H1 (cell line): ENCODE results near the gene GFM1. TPM values are rescaled to one million over a fixed set of nuclear protein-coding genes. Genes with fewer than 3 reads are reported as not detected.

Experiments used
- CTCF ChIA-PET: fragments of 300-600 bp; sonication (Branson Sonifier 250); formaldehyde crosslinking; loops from one replicate; lab custom pipeline; 2021; ENCODE audit not compliant: partially characterized antibody; lab: Charles Lee
- POLR2A ChIA-PET: fragments of 300-600 bp; sonication (Branson Sonifier 250); formaldehyde crosslinking; loops from one replicate; lab custom pipeline; 2021; ENCODE audit warnings: inconsistent platforms; ENCODE audit not compliant: partially characterized antibody; lab: Charles Lee
- DNase-seq, 2 experiments: peaks; one replicate each; pipeline versions ENCODE4 v3.0.0 to v3.0.0-alpha.2; 2010 to 2022; ENCODE audit warnings: low spot score in 2 of 2, low read depth in 1 of 2, mixed read lengths in 1 of 2
- FAIRE-seq: peaks from 2 replicates; lab custom pipeline; 2011; peaks lifted over from hg19 to GRCh38; lab: Jason Lieb, UNC
- H2AFZ ChIP-seq: 2 replicates; pipeline ENCODE4 v1.8.1; 2012; ENCODE audit warnings: low read length, inconsistent platforms
- H2AK5ac ChIP-seq: 2 replicates; pipeline ENCODE4 v1.6.1; 2013; ENCODE audit warnings: low read depth, low read length
- H2BK120ac ChIP-seq: replicated peaks from 2 replicates; pipeline ENCODE3; 2013; ENCODE audit warnings: low read depth, low read length, inconsistent platforms
- H2BK12ac ChIP-seq: 2 replicates; pipeline ENCODE4 v1.6.1; 2013; ENCODE audit warnings: low read depth, low read length
- H2BK15ac ChIP-seq: 2 replicates; pipeline ENCODE4 v1.6.1; 2013; ENCODE audit warnings: low read length
- H2BK20ac ChIP-seq: 2 replicates; pipeline ENCODE4 v1.6.1; 2013; ENCODE audit warnings: low read length
- H2BK5ac ChIP-seq: 2 replicates; pipeline ENCODE4 v1.6.1; 2013; ENCODE audit warnings: low read depth, low read length
- H3K14ac ChIP-seq: 2 replicates; pipeline ENCODE4 v1.6.1; 2013; ENCODE audit warnings: inconsistent platforms; ENCODE audit not compliant: insufficient read length
- H3K18ac ChIP-seq: 2 replicates; pipeline ENCODE4 v1.6.1; 2013; ENCODE audit warnings: low read length; ENCODE audit errors: extremely low read depth
- H3K23ac ChIP-seq: 2 replicates; pipeline ENCODE4 v1.6.1; 2013; ENCODE audit warnings: inconsistent platforms; ENCODE audit not compliant: insufficient read length
- H3K23me2 ChIP-seq: 2 replicates; pipeline ENCODE4 v1.6.1; 2013; ENCODE audit warnings: low read depth, low read length
- H3K27ac ChIP-seq: 2 replicates; pipeline ENCODE4 v1.6.1; 2011; ENCODE audit warnings: low read depth, low read length, inconsistent platforms
- H3K27me3 ChIP-seq, 4 experiments: replicated peaks in 1 of 4; 1 replicate in 1 of 4; 2 replicates in 3 of 4; pipeline versions ENCODE4 v1.6.1 to v1.8.1; 2011 to 2013; ENCODE audit warnings: low read length in 3 of 4, mild to moderate bottlenecking in 3 of 4, inconsistent platforms in 2 of 4, mixed read lengths in 2 of 4, moderate library complexity in 1 of 4; ENCODE audit not compliant: control insufficient read depth in 3 of 4, insufficient read depth in 3 of 4; ENCODE audit errors: extremely low read depth in 1 of 4
- H3K36me3 ChIP-seq, 4 experiments: 2 replicates each; pipeline versions ENCODE4 v1.6.1 to v1.8.1; 2011 to 2013; ENCODE audit warnings: mild to moderate bottlenecking in 4 of 4, low read length in 3 of 4, moderate library complexity in 2 of 4, control low read depth in 1 of 4, inconsistent platforms in 1 of 4; ENCODE audit not compliant: insufficient read depth in 4 of 4, control insufficient read depth in 2 of 4
- H3K4ac ChIP-seq: replicated peaks from 2 replicates; pipeline ENCODE3; 2013; ENCODE audit warnings: low read length, low read depth, mixed read lengths, inconsistent platforms; ENCODE audit not compliant: insufficient read length
- H3K4me1 ChIP-seq, 4 experiments: replicated peaks in 1 of 4; 1 replicate in 1 of 4; 2 replicates in 3 of 4; pipeline versions ENCODE4 v1.6.1 to v1.8.1; 2011 to 2013; ENCODE audit warnings: low read length in 3 of 4, inconsistent platforms in 2 of 4, mixed read lengths in 1 of 4; ENCODE audit not compliant: insufficient read depth in 4 of 4, control insufficient read depth in 3 of 4
- H3K4me2 ChIP-seq, 2 experiments: 2 replicates each; pipeline versions ENCODE4 v1.6.1 to v1.8.1; 2011 to 2013; ENCODE audit warnings: low read depth in 2 of 2, low read length in 2 of 2, control low read depth in 1 of 2, inconsistent platforms in 1 of 2, mild to moderate bottlenecking in 1 of 2; ENCODE audit not compliant: insufficient read depth in 1 of 2
- H3K4me3 ChIP-seq, 4 experiments: fragments of 200-600, 300-600 bp in 1 of 4; sonication (generic), shearing (Covaris generic), sonication (Bioruptor Twin) in 1 of 4; 2 replicates each; pipeline versions ENCODE4 v1.5.1 to v1.8.1; 2011 to 2016; ENCODE audit warnings: low read length in 4 of 4, low read depth in 3 of 4, control low read depth in 2 of 4, inconsistent platforms in 2 of 4, mild to moderate bottlenecking in 2 of 4, mixed read lengths in 1 of 4, moderate library complexity in 1 of 4; ENCODE audit not compliant: insufficient read depth in 2 of 4; ENCODE audit errors: extremely low read depth in 1 of 4
- H3K56ac ChIP-seq: replicated peaks from 2 replicates; pipeline ENCODE3; 2013; ENCODE audit warnings: low read depth, mild to moderate bottlenecking, mixed read lengths, low read length, inconsistent platforms; ENCODE audit not compliant: insufficient read length
- H3K79me1 ChIP-seq: 2 replicates; pipeline ENCODE4 v1.6.1; 2013; ENCODE audit warnings: low read depth, low read length, control low read depth
- H3K79me2 ChIP-seq, 2 experiments: 2 replicates each; pipeline versions ENCODE4 v1.6.1 to v1.8.1; 2012 to 2013; ENCODE audit warnings: low read length in 2 of 2, mild to moderate bottlenecking in 2 of 2, inconsistent platforms in 1 of 2; ENCODE audit not compliant: insufficient read depth in 2 of 2, control insufficient read depth in 1 of 2
- H3K9ac ChIP-seq, 4 experiments: replicated peaks in 1 of 4; 1 replicate in 1 of 4; 2 replicates in 3 of 4; pipeline versions ENCODE4 v1.6.1 to v1.8.1; 2011 to 2013; ENCODE audit warnings: low read depth in 3 of 4, low read length in 3 of 4, control low read depth in 2 of 4, mild to moderate bottlenecking in 2 of 4, moderate library complexity in 2 of 4, inconsistent platforms in 1 of 4; ENCODE audit errors: extremely low read depth in 1 of 4
- H3K9me3 ChIP-seq, 2 experiments: 2 replicates each; pipeline versions ENCODE4 v1.6.1 to v1.8.1; 2012 to 2013; ENCODE audit warnings: mild to moderate bottlenecking in 2 of 2, moderate library complexity in 2 of 2, control low read depth in 1 of 2, inconsistent platforms in 1 of 2, low read depth in 1 of 2, low read length in 1 of 2, mixed read lengths in 1 of 2; ENCODE audit not compliant: insufficient read depth in 2 of 2
- H4K20me1 ChIP-seq, 2 experiments: replicated peaks in 1 of 2; 2 replicates each; pipeline versions ENCODE3 to v1.8.1; 2011 to 2013; ENCODE audit warnings: inconsistent platforms in 2 of 2, low read length in 2 of 2, mild to moderate bottlenecking in 1 of 2; ENCODE audit not compliant: insufficient read depth in 2 of 2, control insufficient read depth in 1 of 2
- H4K5ac ChIP-seq: 2 replicates; pipeline ENCODE4 v1.6.1; 2013; ENCODE audit warnings: low read length, low read depth, mixed read lengths, inconsistent platforms; ENCODE audit not compliant: insufficient read length
- H4K8ac ChIP-seq: 2 replicates; pipeline ENCODE4 v1.8.0; 2013; ENCODE audit warnings: mild to moderate bottlenecking, moderate library complexity, low read length, inconsistent platforms; ENCODE audit not compliant: insufficient read depth; ENCODE audit errors: extremely low read depth
- H4K91ac ChIP-seq: replicated peaks from 2 replicates; pipeline ENCODE3; 2013; ENCODE audit warnings: low read length, mixed read lengths, inconsistent platforms; ENCODE audit not compliant: insufficient read length
- BACH1 ChIP-seq: IDR thresholded peaks from 2 replicates; pipeline ENCODE4 v1.6.1; 2012; ENCODE audit warnings: low read length, improper control_type of control experiment
- NRF1 ChIP-seq: IDR thresholded peaks from 2 replicates; pipeline ENCODE4 v1.6.1; 2011; ENCODE audit warnings: mild to moderate bottlenecking, low read depth, low read length, improper control_type of control experiment
- PHF8 ChIP-seq: fragments of 200-600 bp; sonication (generic); conservative IDR thresholded peaks from 2 replicates; pipeline ENCODE4 v1.7.1; 2012; ENCODE audit warnings: low read depth, mild to moderate bottlenecking, inconsistent platforms, low read length, moderate library complexity
- SIRT6 ChIP-seq: IDR thresholded peaks from one replicate; pipeline ENCODE4 v1.7.1; 2012; ENCODE audit warnings: low read length, inconsistent platforms
- SP2 ChIP-seq: IDR thresholded peaks from 2 replicates; pipeline ENCODE4 v1.6.1; 2012; ENCODE audit warnings: mild to moderate bottlenecking, low read length, inconsistent platforms
- SUZ12 ChIP-seq: fragments of 200-600 bp; sonication (generic); IDR thresholded peaks from 2 replicates; pipeline ENCODE4 v1.6.1; 2012; ENCODE audit warnings: mild to moderate bottlenecking, inconsistent platforms, low read length, moderate library complexity, mixed read lengths
- ZNF274 ChIP-seq: IDR thresholded peaks from 2 replicates; pipeline ENCODE4 v1.7.0; 2012; ENCODE audit warnings: low read length, borderline replicate concordance; ENCODE audit errors: extremely low read depth
- WGBS, 2 experiments: shearing (Covaris generic) in 1 of 2; methylation state at CpG; one replicate each; pipeline versions ENCODE4 v1.1.6 to v1.1.7; 2013 to 2015; ENCODE audit warnings: low lambda C conversion rate in 2 of 2, mixed read lengths in 2 of 2, inconsistent platforms in 1 of 2, low coverage in 1 of 2, missing lambda C conversion rate in 1 of 2; ENCODE audit not compliant: insufficient replicate concordance in 2 of 2, insufficient coverage in 1 of 2, insufficient read length in 1 of 2; ENCODE audit errors: extremely low coverage in 1 of 2, missing lambda C conversion rate in 1 of 2; 5-methylcytosine and 5-hydroxymethylcytosine counted together
- polyA plus RNA-seq, 7 experiments: library from polyadenylated mRNA; depleted of rRNA in 3 of 7; stranded (reverse) in 5 of 7; unstranded in 2 of 7; fragments of >200 nt in 5 of 7; fragments of 200-250 nt in 2 of 7; gene quantifications; 1 replicate in 5 of 7; 2 replicates in 1 of 7; 4 replicates in 1 of 7; pipeline versions ENCODE4 v1.2.1 to v1.2.3, GENCODE V29; 2011 to 2013; ENCODE audit warnings: missing spikeins in 2 of 7, mixed read lengths in 2 of 7
- total RNA-seq: library from RNA; stranded (reverse); fragmentation: NEBNext Ultra II Directional; extraction: Animal tissue kit (Norgen Biotek cat#: 25700); gene quantifications from 2 replicates; pipeline ENCODE4 v1.2.1, GENCODE V29; 2021

Gene GFM1
- total and polyA plus RNA-seq, 2 of the 8 experiments (the other 6 are each of a cell fraction or from before 2014, with no cell fraction given): 10.9 to 45.3 TPM

- Histone ChIP-seq H3K4me2 (no peak overlapping the region), H3K14ac (no peak overlapping the region), H3K27me3 (no peaks in the 10 kb centered on the region), H2AFZ (no peak overlapping the region), H3K23ac (no peak overlapping the region), H4K5ac (no peak overlapping the region), H2AK5ac (no peak overlapping the region), H3K79me2 (no peaks in the 10 kb centered on the region), H2BK15ac (no peak overlapping the region), H3K4me3 (no peak overlapping the region), H3K9ac (no peak overlapping the region), H4K91ac (no peak overlapping the region), H3K4ac (no peak overlapping the region), H3K23me2 (no peaks in the 10 kb centered on the region), H3K36me3 (peaks cover 8 to 62% (median 25%) of the 10 kb centered on the region in 4 experiments; a peak in 7 of 8 replicates), H2BK5ac (no peak overlapping the region), H4K8ac (no peak overlapping the region), H3K9me3 (no peaks in the 10 kb centered on the region), H3K18ac (no peak overlapping the region), H4K20me1 (peaks cover 0 to 4% of the 10 kb centered on the region in 2 experiments), H3K79me1 (no peaks in the 10 kb centered on the region), H3K56ac (no peak overlapping the region), H3K4me1 (no peaks in the 10 kb centered on the region), H2BK20ac (no peak overlapping the region), H3K27ac (no peak overlapping the region), H2BK120ac (no peak overlapping the region), H2BK12ac (no peak overlapping the region)
- CTCF ChIA-PET: interaction anchor here (1.6 kb wide), 1 partner anchor 64 kb away, joined by 7 read pairs; no protein-coding TSS in a partner anchor
- DNase-seq (no peak), FAIRE-seq (no peak)
- 92% methylated on average over 1 of the region's 1 CpG; no CpG with 5 or more reads in 1 of the 2 experiments for WGBS, 2 experiments
- POLR2A ChIA-PET: no interaction called here
- TF ChIP-seq NRF1: no peak
- no peak for TF ChIP-seq PHF8
- TF ChIP-seq SP2: no peak
- no peak for TF ChIP-seq ZNF274
- TF ChIP-seq SIRT6: no peak
- TF ChIP-seq BACH1: no peak
- no peak for TF ChIP-seq SUZ12
Measured at GRCh38 chr3:158663246-158663645, 18.9 kb downstream of the GFM1 start.
